ENCODE data around the gene PHPT1.
"Not testable (repeated sequence)": the region's sequence is repeated elsewhere in the genome, so short reads cannot be mapped to it uniquely, and the experiment has no call there.

PHPT1 gene

GRCh38 chr9:136849038-136849959 is at the start of gene PHPT1:
PHPT1 (plus strand) TSS chr9:136849409; CDS start chr9:136849431, 22 bp downstream.
- DNase-seq (ENCODE audit: low read depth), result peak; percentile 99

- DNase-seq (ENCODE audit: low read depth), result peak; percentile 87
These were observed 49.2 kb upstream of the PHPT1 start for GRCh38 chr9:136799854-136800657.

DNA sequence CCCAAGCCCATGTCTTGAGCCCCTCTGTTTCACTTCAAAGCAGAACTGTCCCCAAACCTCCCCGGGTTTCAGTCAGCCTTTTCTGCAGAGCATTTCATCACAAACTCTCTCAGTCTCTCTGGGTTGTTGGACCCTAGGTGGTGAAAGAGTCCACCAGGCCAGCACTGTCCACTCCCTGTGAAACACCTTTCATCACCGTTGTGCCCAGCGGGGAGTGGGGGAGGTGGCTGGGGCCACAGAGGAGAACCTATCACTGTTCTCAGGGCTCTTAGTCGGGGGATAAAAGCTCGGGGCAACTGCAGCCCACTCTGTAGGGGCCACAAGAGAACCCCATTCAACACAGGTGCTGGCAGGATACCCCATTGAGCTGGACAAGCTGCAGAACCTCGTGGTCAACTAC is 46.9 kb upstream of the PHPT1 start:
- DNase-seq (ENCODE audit: low read depth), result no peak

DNA sequence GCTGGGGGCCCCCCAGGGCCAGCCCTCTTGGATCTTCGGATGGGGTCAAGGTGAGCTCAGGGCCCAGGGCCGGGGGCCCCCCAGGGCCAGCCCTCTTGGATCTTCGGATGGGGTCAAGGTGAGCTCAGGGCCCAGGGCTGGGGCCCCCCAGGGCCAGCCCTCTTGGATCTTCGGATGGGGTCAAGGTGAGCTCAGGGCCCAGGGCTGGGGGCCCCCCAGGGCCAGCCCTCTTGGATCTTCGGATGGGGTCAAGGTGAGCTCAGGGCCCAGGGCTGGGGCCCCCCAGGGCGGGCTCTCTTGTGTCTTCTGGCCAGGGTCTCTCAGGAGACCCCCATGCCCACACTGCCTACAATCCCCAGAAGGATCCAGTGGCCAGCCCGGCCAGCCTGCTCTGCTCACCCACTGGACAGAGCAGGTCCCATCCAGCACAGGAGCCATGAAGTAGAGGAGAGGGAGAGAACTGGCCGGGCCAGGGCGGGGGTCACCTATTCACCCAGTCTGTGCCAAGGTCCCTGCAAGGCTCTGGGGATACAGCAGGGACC is 46.1 kb upstream of the PHPT1 start:
- DNase-seq (ENCODE audit: low read depth), result not testable (repeated sequence)

DNA sequence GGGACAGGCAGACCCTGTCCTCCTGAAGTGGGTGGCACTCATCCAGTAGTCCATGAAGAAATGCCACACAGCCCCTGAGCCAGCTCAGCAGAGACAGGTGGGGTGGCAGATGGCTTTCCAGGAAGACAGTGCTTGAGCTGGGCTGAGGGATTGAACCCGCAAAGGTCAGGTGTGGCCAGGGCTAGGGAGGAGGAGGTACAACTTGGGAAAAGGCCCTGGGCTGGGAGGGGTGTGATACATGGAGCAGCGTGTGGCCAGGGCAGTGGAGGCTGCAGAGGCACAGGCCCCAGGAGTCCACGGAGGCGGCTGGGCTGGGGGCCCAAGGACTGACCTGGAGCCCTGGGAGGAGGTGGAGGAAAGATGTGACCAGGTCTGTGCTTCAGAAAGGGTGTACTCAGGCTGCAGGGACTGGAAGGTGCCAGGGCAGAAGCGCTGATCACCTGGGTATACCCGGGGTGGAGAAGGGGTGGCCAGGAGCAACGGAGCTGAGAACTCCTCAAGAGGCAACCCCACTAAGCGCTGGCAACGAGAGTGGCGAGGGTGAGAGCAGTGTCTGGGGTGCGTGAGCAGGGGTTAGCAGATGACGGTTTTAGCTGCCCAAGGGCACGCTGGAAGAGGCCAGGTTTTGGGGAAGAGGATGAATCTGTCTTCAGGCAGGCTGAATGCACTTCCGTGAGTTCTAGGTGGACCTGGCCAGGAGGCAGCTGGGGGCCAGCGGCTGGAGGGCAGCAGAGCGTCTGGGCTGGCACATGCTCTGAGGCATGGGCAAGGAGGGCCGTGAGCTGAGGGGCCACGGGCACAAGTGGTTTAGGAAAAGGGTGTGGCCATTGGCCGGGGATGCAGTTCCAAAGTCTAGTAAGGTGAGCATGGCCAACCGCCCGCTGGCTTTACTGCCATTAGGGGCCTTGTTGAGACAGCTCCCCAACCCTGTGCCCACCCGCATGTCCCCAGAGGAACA is 45.4 kb upstream of the PHPT1 start:
- no peak for DNase-seq (ENCODE audit: low read depth)

DNA sequence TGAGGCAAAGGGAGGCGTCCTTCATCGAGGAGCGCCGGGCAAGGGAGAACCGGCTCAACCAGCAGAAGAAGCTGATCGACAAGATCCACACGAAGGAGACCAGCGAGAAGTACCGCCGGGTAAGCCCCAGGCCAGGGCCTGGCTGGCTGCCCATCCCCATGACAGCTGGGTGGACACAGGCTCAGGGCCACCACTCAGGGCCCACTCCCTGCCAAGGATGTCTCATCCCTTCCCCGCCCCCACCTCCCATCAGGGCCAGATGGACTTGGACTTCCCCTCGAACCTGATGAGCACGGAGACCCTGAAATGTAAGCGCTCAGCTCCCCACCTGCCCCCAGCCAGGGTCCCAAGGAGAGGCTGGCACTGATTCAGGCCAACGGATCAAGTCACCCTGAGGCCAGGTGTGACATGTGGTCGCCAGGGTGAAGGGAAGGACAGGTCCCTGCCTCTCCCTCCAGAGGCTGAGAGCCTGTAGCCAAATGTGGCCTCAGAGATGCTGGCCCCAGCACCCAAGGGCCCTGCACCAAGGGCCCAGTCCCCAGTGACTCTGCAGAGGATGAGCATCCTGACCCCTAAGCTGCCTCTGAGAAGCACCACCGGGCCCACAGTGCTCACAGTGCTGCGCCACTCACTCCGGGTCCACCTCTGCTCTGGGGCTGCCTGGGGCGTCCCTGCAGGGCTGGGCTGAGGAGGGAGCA is 44.6 kb upstream of the PHPT1 start:
- no peak for DNase-seq (ENCODE audit: low read depth)

DNA sequence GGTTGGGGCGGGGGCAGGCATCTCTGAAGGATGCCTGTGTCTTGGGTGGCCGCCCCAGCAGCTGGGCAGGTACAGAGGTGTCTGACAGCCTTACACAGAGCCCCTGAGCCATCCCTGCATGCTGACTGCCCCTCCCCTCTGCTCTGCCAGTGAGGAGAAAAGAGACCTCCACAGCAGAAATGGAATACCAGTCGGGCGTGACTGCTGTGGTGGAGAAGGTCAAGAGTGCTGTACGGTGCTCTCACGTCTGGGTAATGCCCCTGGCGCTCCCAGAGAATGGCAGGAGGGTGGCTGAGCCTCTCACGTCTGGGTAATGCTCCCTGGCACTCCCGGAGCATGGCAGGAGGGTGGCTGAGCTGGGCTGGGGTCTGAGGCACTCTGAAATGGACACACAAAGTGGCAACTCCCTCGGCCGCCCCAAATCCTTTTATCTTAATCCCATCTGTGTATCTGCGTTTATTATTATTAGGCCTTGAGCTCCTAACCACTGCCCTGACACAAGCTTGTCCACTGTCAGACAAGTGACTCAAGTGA is 43.9 kb upstream of the PHPT1 start:
- DNase-seq (ENCODE audit: low read depth), result no peak

- DNase-seq (ENCODE audit: low read depth), result no peak
These were observed 43.1 kb upstream of the PHPT1 start for GRCh38 chr9:136806067-136806466.

GRCh38 chr9:136806631-136807201 is 42.5 kb upstream of the PHPT1 start:
- DNase-seq (ENCODE audit: low read depth), result no peak

DNA sequence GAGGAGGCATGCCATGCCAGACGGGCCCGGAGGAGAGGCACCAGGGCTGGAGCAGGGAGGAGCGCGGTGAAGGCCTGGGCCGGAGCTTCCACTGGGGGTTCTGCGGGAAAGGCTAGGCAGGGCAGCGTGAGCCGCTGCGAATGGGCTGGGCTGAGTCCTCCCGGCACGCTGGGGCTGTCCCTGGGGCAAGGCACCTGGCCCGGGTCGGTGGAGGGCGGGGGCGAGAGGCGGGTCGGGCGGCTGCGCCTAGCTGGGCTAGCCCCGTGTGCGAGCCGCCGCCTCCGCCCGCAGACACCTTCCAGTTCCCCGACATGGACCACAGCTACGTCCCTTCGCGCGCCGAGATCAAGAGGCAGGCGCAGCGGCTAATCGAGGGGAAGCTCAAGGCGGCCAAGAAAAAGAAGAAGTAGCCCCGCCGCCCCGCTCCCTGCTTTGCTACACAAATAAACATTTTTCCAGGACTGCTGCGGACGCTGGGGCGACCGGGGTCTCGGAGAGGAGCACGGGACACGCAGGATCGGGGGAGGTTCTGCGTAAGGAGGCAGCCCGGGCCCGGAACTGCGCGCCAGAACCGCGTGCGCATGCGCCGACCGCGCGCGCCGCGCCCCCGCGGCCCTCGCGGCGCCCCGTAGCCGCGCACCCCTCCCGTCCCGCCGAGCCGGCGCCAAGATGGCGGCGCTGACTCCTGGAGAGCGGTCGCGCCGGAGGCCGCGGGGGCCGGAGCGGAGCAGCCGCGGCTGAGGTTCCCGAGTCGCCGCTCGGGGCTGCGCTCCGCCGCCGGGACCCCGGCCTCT is 41.7 kb upstream of the PHPT1 start, which contains the start of gene RABL6:
Gene RABL6 (plus strand): TSS at position 668 of the 794 bp plus-strand sequence. CDS start 249 bp downstream, outside the sequence.
- no peak for DNase-seq (ENCODE audit: low read depth)

DNA sequence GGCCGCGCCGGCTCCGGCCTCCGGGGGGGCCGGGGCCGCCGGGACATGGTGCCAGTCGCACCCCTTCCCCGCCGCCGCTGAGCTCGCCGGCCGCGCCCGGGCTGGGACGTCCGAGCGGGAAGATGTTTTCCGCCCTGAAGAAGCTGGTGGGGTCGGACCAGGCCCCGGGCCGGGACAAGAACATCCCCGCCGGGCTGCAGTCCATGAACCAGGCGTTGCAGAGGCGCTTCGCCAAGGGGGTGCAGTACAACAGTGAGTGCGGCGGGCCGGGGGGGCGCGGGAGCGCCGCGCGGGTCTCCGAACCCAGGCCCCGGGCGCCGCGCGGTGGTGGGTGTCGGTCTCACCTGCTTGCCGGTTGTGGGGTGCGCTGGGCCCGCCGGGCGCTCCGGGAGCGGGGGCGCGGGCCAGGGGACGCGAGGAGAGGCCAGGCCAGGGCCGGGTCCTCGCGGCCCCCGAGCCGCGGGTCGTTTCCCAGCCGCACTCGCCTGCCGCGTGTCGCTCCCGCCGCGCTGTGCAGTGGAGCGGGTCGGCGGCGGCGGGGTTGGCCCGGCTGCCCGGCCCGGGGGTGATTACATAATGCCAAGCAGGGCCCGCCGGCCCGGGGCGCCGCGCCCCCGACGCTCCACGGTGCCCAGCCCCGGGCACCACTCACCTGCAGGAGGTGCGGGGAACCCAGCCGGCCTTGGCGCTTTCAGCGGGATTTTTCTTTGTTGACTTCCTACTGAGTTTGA is 41.0 kb upstream of the PHPT1 start:
- no peak for DNase-seq (ENCODE audit: low read depth)

GRCh38 chr9:136808806-136809158 is 40.4 kb upstream of the PHPT1 start:
- DNase-seq (ENCODE audit: low read depth), result no peak

DNA sequence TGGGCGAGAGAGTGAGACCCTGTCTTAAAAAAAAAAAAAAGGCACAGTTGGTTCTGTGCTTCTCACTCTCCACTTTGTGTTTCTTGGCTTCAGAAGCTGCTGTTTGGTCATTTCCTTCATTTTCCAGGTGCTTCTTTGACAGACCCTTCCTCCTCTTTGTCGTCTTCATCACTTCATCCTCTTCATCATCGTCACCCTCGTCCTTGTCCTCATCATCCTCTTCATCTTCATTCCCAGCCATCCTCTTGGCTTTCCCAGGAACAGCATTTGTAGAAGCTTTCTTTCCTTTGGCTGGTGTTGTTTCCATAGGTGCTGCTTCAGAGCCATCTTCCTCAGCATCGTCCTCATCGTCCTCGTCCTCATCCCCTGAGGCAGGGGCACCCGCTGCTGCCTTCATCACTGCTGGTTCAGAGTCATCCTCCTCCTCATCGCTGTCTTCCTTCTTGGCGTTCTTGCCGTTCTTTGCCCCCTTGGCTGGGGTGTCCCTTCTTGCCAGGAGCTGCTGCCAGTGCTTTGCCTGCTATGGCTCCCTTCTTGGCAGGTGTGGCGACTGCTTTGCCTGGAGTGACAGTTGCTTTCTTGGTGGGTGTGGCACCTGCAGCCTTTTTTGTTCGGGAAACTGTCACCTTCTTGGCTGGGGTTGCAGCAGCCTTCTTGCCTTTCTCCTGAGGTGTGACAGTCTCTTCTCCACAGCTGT is 34.3 kb upstream of the PHPT1 start:
- DNase-seq (ENCODE audit: low read depth), result no peak

DNA sequence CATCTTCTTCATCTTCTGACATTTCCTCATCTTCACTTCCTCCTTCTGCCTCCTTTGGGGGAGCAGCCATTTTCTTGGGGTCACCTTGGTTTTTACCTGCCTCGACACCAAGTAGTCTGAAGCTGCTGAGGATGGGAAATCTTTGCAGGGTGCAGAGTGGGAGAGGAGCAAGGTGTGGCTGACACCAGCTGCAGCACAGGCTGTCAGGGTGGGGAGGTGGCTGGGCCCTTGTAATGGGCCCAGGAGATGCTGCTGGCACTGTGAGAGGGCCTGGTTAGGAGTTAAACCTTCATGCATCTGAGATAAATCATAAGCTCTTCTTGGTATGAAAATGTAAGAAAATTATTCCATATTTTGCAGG is 33.8 kb upstream of the PHPT1 start:
- no peak for DNase-seq (ENCODE audit: low read depth)

DNA sequence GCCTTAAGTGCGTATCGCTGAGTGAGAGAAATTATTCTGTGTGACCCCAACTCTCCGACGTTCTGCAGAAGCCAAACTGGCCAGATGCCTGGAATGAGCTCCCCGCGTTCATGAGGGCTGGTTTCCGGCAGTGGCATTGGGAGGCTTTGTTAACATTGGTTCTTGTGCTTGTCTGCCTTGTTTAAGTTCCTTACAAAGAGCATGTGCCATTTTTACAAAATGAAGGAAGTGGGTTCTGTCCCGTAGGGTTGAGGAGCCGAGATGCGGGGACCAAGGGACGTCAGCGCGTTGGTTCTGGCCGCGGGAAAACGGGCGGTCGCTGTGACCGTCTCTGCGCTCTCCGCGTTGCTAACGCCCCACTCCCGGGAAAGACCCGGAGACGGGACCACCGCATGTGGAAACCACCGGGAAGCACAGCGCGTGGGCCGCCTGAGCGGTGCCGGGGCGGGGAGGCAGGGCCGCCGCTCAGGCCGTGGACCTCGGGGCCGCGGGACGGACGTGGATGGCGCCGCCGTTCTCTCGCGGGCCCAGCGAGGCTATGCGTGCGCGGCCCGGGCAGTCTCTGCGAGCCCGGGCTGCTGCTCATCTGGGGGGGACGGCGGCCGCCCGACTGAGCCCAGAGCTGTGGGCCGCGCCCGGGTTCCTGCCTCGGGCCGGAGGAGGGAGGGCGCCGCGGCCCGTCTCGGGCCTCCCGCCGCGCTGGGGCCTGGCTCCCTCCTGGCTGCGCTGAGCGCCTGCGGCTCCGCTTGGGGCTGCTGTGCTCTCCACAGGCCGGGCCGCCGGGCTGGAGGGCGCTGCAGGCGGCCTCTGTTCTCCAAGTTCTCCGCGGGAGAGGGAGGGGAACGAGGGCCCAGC is 28.0 kb upstream of the PHPT1 start:
- peak; percentile 56 for DNase-seq (ENCODE audit: low read depth)

GRCh38 chr9:136821826-136822544 is 27.2 kb upstream of the PHPT1 start:
- no peak for DNase-seq (ENCODE audit: low read depth)
